Right ventricle myocardium inferior (tissue), 1 donor: Measurements from ENCODE around the gene ZIK1. TPM values are rescaled to one million over a fixed set of nuclear protein-coding genes. Genes with fewer than 3 reads are reported as not detected.

Experiments used
- ATAC-seq: fragments of 200-7000 bp; cut with Tn5 transposase; one replicate; pipeline ENCODE4 v1.9.1; 2020; ENCODE audit warnings: mild to moderate bottlenecking, moderate library complexity
- DNase-seq: peaks from one replicate; pipeline ENCODE4 v3.0.0; 2021; ENCODE audit errors: missing footprints
- intact Hi-C: fragments of 100-400 bp; cut with DNase I; formaldehyde crosslinking; loops from one replicate; pipeline ENCODE4 v1.11.0; 2022
- total RNA-seq: library from RNA; stranded (reverse); fragmentation: NEBNext Ultra II Directional; extraction: Animal tissue kit (Norgen Biotek cat#: 25700); gene quantifications from one replicate; pipeline ENCODE4 v1.2.1, GENCODE V29; 2021
- donor health status: DM: no; HTN: yes; CAD: no; lungs with severe emphysema.

Gene ZIK1
- total RNA-seq, 1 donor from 2014 or later, result 3.3 TPM

DNA sequence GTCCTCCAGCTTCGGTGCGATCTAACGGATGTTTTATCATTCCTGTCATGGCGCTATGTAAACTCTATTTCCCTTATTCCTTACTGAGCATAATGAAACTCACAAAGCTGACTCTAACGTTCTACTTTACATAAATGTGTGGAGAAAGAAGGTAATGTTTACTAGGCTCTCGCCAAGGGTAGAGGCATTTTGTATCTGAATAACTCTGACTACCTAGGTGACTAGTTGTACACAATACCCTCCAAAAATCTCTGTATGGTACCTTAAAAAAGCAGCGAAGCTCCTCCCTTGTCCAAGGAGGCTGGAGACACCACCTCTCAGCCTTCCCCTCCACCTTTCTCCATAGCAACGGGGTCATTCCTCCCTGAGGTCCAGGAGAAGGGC, 15.4 kb downstream of the ZIK1 start:
- ATAC-seq (no peak), DNase-seq (no peak)
- intact Hi-C loops, result no loop called here

DNA sequence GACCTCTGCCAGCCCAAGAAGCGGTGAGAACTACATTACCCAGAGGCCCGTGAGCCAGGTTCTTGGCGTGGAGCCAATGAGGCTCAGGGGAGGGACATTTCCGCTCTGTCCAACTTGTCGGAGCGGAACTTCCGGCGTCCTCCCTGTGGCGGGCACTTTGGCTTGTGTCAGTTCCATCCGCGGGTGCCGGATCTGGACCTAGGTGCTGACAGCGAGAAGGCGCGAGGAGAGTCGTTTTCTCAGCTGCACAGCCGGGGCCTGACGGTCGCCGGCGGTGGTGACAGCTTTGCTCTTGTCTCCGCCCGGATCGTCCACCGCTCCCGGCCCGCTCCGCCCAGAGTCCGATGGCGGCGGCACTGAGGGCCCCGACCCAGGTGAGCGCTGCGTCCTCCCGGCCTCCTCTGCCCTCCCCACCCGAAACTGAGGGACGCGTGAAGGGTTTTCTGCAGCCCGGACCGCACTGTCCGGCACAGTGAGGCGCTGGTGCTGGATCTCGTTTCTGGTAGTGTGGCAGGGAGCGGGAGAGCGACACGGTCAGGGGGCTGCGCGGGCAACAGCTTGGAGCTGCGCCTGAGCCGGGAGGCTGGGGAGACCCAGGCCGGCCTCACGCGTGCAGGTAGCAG, 15.9 kb downstream of the ZIK1 start, which contains the start of gene ZNF530:
Gene ZNF530, plus strand, starts transcription at position 125 of the 623 bp plus-strand sequence. CDS start 4,461 bp downstream, outside the sequence.
- intact Hi-C loops, result no loop called here
- ATAC-seq, result peak; percentile 98
- peak; percentile 96 for DNase-seq

DNA sequence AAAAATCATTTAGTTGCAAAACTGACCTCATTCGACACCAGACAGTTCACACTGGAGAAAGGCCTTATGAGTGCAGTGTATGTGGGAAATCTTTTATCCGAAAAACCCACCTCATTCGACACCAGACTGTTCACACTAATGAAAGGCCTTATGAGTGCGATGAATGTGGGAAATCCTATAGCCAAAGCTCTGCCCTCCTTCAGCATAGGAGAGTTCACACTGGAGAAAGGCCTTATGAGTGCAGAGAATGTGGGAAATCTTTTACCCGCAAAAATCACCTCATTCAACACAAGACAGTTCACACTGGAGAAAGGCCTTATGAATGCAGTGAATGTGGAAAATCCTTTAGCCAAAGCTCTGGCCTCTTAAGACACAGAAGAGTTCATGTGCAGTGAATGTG, 23.0 kb downstream of the ZIK1 start:
- intact Hi-C loops, result no loop called here
- no peak for DNase-seq
- no peak for ATAC-seq

DNA sequence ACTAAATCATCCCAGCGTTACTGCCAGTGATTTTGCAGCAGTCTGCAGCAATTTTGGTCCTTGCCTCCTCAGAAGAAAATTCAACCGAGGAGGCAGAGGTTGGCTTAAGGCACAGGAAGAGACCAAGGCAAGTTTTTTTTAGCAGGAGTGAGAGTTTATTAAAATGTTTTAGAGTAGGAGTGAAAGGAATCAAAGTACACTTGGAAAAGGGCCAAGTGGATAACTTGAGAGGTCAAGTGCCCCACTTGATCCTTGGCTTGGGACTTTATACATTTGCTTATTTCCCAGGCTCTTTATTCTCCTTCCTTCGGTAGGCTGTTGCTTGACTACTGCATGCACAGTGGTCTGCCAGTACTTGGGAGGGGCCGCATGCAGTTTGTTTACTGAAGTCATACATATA, 27.2 kb downstream of the ZIK1 start:
- ATAC-seq (no peak), DNase-seq (no peak)
- intact Hi-C loops, result no loop called here

DNA sequence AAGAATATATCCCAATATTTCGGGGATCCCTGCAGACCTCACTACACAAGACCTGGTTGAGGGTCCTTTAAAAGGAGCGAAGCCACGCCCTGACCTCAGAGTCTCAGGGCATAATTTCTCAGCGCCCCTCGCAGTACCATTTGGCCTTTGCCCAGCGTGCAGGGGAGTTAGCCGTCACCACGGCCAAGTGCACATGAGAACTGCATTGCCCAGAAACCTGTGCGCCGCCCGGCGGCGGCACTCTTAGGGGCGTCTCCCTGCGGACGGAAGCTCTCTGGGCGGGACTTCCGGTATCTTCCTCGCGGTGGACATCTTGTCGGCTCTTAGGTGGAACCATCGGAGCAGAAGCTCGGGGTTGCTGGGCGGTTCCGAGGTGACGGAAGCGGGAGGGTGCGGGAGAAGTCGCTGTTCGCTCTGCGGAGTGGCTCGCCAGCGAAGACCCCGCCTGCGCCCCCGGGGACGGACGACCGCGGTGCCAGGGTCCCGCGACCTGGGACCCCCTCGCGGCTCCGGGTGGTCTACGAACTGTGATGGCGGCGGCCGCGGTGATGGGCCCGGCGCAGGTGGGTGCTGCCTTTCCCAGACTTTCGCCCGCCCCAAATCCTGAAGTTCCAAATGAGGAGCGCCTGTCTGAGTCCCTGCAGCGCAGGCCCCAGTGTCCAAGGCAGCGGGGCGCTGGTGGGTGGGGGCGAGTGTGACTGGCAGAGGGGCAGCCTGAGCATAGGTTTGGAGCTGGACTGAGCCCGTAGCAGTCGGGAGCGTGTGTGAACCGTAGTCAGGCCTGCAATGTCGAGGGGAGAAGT, 30.2 kb downstream of the ZIK1 start, which contains the start of gene ZNF134:
Gene ZNF134, plus strand, starts transcription at position 302 of the 803 bp plus-strand sequence. CDS start 5,227 bp downstream, outside the sequence.
- intact Hi-C loops, result loop anchor here (2.0 kb wide), 1 partner anchor 19 kb away; the partner anchor contains the start of gene ZNF211
- DNase-seq, result peak; percentile 96
- ATAC-seq, result peak; percentile 98

DNA sequence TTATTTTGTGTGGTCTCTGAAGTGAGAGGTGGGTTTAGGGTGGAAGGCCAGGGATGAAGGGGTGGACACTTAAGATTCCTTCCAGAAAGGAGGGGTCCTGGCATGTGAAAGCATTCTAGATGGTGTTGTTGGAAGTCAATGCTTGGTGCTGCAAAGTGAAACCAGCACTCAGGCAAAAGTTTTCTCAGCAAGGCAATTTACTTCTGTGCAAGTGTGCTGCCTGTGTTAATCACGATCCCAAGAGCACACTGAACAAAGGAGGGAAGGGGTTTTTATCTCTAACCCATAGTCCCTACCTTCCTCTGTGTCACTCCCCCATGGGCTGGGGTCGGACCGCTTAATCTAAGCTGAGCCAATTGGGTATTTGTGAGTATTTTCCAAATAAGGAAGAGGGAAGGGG, 31.4 kb downstream of the ZIK1 start:
- ATAC-seq (no peak), DNase-seq (no peak)
- intact Hi-C loops, result loop anchor here (2.0 kb wide), 1 partner anchor 17 kb away; the partner anchor contains the start of gene ZNF211

DNA sequence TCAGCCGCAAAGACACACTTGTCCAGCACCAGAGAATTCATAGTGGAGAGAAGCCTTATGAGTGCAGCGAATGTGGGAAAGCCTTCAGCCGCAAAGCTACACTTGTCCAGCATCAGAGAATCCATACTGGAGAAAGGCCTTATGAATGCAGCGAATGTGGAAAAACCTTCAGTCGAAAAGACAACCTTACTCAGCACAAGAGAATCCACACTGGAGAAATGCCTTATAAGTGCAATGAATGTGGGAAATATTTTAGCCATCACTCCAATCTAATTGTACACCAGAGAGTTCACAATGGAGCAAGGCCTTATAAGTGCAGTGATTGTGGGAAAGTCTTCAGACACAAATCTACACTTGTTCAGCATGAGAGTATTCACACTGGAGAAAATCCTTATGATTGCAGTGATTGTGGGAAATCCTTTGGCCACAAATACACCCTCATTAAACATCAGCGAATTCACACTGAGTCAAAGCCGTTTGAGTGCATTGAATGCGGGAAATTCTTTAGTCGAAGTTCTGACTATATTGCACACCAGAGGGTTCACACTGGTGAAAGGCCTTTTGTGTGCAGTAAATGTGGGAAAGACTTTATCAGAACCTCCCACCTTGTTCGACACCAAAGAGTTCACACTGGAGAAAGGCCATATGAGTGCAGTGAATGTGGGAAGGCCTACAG, 36.9 kb downstream of the ZIK1 start:
- ATAC-seq (no peak), DNase-seq (no peak)
- intact Hi-C loops, result no loop called here

DNA sequence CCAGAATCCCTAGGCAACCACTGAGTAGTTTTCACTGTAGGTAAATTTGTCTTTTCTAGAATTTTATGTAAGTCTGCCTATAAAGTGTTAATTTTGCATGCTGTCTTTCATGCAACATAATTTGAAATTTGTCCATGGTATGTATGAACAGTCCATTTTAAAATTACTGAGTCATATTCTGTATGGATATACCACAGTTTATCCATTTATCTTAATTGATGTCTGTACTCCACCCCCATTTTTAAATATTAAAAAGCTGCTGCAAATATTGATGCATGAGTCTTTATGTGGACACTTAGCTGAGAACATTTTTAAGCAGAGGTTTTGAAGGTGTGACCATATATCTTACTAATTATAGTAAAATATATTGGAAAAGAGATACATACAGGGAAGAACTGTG, 39.1 kb downstream of the ZIK1 start:
- DNase-seq (no peak), ATAC-seq (no peak)
- intact Hi-C loops, result no loop called here

DNA sequence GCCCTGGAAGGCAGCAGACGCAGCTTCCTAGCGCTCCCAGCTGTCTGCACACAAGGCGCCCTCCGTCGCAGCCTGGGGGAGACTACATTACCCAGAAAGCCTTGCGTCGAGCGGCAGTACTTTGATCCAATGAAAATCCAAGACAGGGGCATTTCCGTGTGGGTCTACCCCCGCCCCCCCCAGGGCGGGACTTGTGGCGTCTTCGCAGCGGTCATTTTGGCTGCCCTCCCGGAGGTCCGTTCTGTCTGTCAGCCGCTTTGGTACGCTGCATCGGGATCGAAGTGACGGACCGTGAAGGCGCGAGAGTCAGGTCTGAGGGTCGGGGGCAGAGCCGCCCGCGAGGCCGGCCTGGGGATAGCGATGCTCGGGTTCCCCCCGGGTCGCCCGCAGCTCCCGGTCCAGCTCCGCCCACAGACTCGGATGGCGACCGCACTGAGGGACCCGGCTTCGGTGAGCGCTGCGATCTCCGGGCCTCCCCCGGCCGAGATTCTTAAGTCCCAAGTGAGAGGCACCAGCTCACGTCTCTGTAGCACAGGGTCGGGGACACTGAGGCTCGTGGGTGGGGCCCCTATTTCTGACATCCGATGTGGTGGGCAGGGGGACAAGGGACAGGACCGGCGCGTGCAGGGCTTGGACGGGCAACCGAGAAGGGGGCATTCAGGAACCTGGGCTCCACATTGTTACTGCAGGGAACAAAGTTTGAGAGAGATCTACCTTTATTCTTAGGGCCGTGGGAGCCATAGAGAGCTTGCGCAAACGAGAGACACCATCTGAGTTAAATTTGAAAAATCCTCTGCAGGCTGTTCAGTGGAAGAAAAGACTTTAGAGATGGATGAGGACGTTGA, 49.3 kb downstream of the ZIK1 start, which contains the start of gene ZNF211:
Gene ZNF211, plus strand, starts transcription at position 182 of the 845 bp plus-strand sequence. Its CDS starts 179 bp downstream, at position 361.
- DNase-seq, result peak; percentile 97
- ATAC-seq, result peak; percentile 100
- intact Hi-C loops, result loop anchor here (2.0 kb wide), 2 partner anchors 18 to 54 kb away; partner anchors contain the start of genes ZNF134 and ZNF416

DNA sequence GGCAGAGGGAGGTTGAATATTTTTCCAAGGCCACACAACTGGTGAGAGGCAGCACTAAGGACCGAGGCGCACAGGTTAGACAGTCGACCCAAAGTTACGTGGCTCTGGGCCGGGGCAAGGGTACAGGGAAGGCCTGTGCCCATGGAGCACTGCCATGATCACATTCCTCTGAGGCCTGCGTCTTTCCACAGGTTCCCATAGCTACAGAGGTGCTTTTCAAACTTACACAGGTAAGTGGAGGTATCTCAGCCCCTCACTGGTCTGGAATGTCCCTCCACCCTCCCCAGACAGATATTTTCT, 49.8 kb downstream of the ZIK1 start:
- no peak for DNase-seq
- intact Hi-C loops, result loop anchor here (2.0 kb wide), 2 partner anchors 19 to 55 kb away; partner anchors contain the start of genes ZNF134 and ZNF416
- ATAC-seq, result peak; percentile 21

DNA sequence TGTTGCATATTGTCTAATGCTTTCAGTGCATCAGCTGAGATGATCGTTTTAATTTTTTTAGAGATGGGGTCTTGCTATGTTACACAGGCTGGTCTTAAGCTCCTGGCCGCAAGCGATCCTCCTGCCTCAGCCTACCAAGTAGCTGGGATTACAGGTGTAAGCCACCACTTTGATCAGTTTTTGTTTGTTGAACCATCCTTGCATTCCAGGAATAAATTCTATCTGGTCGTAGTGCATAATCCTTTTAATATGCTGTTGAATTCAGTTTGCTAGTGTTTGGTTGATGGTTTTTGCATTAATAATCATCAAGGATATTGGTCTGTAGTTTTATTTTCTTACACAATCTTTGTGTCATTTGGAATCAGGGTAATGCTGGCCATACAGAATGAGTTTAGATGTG, 53.4 kb downstream of the ZIK1 start:
- intact Hi-C loops, result no loop called here
- no peak for DNase-seq
- ATAC-seq, result no peak

DNA sequence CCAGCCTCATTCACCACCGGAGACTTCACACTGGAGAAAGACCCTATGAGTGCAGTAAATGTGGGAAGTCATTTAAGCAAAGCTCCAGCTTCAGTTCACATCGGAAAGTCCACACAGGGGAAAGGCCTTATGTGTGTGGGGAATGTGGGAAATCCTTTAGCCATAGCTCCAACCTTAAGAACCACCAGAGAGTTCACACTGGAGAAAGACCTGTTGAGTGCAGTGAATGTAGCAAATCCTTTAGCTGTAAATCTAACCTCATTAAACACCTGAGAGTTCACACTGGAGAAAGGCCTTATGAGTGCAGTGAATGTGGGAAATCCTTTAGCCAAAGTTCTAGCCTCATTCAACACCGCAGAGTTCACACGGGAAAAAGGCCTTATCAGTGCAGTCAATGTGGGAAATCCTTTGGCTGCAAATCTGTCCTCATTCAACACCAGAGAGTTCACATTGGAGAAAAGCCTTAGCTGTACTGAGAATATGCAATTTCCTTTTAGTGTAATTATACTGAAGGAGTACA, 57.8 kb downstream of the ZIK1 start:
- ATAC-seq, result no peak
- no peak for DNase-seq
- intact Hi-C loops, result no loop called here

DNA sequence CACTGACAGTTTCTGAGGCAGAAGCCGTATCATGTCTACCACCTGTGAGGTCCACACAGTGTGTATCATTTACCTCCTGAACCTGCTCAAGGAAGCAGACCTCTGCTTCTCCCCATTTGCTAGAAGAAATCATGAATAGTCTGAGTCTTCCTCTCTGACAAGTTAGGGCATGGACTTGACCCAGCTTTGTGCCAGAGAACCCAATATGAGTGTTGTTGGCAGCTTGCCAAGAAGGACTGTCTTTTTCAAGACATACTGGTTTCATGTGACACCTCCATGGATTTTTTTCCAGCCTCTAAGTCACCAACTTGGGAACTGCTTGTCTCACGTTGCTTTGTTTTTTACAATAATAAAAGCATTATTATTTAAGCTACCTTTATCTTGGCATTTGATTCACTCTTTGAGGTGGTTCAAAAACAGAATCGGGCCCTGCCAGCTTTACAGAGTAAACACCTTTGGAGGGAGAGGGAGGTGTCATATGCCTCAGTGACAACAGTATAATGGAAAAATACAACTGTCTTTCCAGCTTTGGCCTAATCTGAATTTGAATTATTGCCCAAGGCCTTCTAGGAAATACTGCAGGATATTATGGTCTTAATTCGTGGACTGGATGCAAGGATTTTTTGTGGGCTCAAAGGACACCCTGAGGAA, 58.6 kb downstream of the ZIK1 start:
- ATAC-seq (no peak), DNase-seq (no peak)
- intact Hi-C loops, result no loop called here

Other genes with a start within 250 kb of the ZIK1 start
- 7.8 TPM for gene ZNF304, start 232.9 kb upstream of the ZIK1 start, total RNA-seq
- gene TRAPPC2B, start 220.6 kb upstream of the ZIK1 start, total RNA-seq, result 9.7 TPM
- 2.4 TPM for gene ZNF547, start 220.6 kb upstream of the ZIK1 start, total RNA-seq
- 14.7 TPM for gene ZNF548, start 194.3 kb upstream of the ZIK1 start, total RNA-seq
- gene ZNF17, start 173.0 kb upstream of the ZIK1 start, total RNA-seq, result 9.4 TPM
- gene ZNF749, start 148.8 kb upstream of the ZIK1 start, total RNA-seq, result 3.2 TPM
- 3.3 TPM for gene VN1R1, start 127.0 kb upstream of the ZIK1 start, total RNA-seq
- 18.3 TPM for gene ZNF772, start 106.6 kb upstream of the ZIK1 start, total RNA-seq
- 6.8 TPM for gene ZNF419, start 96.4 kb upstream of the ZIK1 start, total RNA-seq
- 5.0 TPM for gene ZNF773, start 84.2 kb upstream of the ZIK1 start, total RNA-seq
- 3.6 TPM for gene ZNF549, start 56.8 kb upstream of the ZIK1 start, total RNA-seq
- 9.5 TPM for gene ZNF550, start 24.3 kb upstream of the ZIK1 start, total RNA-seq
- 4.3 TPM for gene ZNF416, start 5.2 kb upstream of the ZIK1 start, total RNA-seq
- 3.8 TPM for gene ZNF530, start 15.7 kb downstream of the ZIK1 start, total RNA-seq
- gene ZNF134, start 30.1 kb downstream of the ZIK1 start, total RNA-seq, result 14.9 TPM
- gene ZNF211, start 49.0 kb downstream of the ZIK1 start, total RNA-seq, result 10.1 TPM
- gene ZSCAN4, start 84.8 kb downstream of the ZIK1 start, total RNA-seq, result not detected
- 4.0 TPM for gene ZNF551, start 97.8 kb downstream of the ZIK1 start, total RNA-seq
- gene ZNF154, start 125.1 kb downstream of the ZIK1 start, total RNA-seq, result 3.3 TPM
- 5.8 TPM for gene ZNF671, start 143.5 kb downstream of the ZIK1 start, total RNA-seq
- gene ZNF776, start 162.7 kb downstream of the ZIK1 start, total RNA-seq, result 12.5 TPM
- gene ZNF586, start 185.5 kb downstream of the ZIK1 start, total RNA-seq, result 9.7 TPM
- 4.7 TPM for gene ZNF552, start 230.8 kb downstream of the ZIK1 start, total RNA-seq
- gene ZNF587B, start 246.2 kb downstream of the ZIK1 start, total RNA-seq, result 7.5 TPM